ENCODE measurements around the gene FARP2.

Gene FARP2

GRCh38 chr2:241535871-241536655 lies 180.0 kb downstream of the FARP2 start:
- DNase-seq = no peak

GRCh38 chr2:241538838-241539615 lies 182.9 kb downstream of the FARP2 start:
- no peak for DNase-seq

- no peak for DNase-seq
These were observed 183.7 kb downstream of the FARP2 start for GRCh38 chr2:241539616-241540374.

GRCh38 chr2:241540401-241540770 lies 184.3 kb downstream of the FARP2 start:
- DNase-seq = no peak

- peak; percentile 40 for DNase-seq
These were observed 184.9 kb downstream of the FARP2 start for GRCh38 chr2:241540771-241541561.

GRCh38 chr2:241541564-241542277 lies 185.6 kb downstream of the FARP2 start:
- DNase-seq = no peak

- DNase-seq = no peak
These were observed 186.2 kb downstream of the FARP2 start for GRCh38 chr2:241542278-241542605.

All from NCI-H748 treated with DMSO at 0.1 percent for 48 hours (cell line).